D341Med (cell line): ENCODE results near the gene TSSK6.
"Not testable (repeated sequence)": the region's sequence is repeated elsewhere in the genome, so short reads cannot be mapped to it uniquely, and the experiment has no call there.

Experiments used
- DNase-seq: peaks from one replicate; pipeline ENCODE4 v3.0.0; 2012; ENCODE audit warnings: low spot score

Gene TSSK6

DNA sequence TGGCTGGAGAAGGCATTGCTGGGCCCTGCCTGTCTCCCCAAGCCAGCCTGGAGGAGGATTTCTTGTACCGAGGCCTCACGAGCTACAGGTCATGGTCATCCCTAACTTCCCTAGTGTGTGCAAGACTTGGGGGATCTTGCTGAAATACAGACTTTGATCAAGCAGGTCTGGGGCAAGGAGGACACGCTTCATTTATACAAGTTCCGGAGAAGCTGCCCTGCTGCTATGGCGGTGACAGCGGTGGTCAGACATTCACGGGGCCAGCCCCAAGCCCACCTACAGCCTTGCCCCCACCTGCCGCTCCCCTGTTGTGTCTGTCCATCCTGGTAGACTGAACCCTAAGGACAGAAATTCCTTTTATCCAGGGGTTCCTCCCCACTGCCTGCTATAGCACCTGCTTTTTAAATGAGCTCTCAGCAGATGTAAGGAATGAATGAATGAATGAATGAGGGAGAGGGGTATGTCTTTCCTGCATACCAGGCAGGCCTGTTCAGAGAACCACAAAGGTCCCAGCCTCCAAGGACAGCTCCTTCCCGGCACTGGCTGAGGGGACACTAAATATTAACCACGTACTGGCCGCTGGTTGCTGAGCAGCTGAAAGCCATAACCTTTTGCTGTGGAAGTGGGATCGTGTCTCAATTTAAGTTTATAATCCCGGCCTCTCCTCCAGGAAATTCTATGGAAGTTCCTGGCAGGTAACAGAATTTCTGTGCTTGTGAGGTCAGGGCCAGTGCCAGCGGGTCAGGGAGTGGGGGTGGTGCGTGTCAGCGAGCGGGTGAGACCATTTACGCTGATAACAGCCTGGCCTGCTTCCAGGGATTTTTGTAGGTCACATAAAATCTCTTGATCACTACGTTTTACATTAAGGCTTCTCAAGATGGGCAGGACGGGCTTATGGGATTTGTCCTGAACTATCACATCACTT lies 27.1 kb downstream of the TSSK6 start:
- no peak for DNase-seq

DNA sequence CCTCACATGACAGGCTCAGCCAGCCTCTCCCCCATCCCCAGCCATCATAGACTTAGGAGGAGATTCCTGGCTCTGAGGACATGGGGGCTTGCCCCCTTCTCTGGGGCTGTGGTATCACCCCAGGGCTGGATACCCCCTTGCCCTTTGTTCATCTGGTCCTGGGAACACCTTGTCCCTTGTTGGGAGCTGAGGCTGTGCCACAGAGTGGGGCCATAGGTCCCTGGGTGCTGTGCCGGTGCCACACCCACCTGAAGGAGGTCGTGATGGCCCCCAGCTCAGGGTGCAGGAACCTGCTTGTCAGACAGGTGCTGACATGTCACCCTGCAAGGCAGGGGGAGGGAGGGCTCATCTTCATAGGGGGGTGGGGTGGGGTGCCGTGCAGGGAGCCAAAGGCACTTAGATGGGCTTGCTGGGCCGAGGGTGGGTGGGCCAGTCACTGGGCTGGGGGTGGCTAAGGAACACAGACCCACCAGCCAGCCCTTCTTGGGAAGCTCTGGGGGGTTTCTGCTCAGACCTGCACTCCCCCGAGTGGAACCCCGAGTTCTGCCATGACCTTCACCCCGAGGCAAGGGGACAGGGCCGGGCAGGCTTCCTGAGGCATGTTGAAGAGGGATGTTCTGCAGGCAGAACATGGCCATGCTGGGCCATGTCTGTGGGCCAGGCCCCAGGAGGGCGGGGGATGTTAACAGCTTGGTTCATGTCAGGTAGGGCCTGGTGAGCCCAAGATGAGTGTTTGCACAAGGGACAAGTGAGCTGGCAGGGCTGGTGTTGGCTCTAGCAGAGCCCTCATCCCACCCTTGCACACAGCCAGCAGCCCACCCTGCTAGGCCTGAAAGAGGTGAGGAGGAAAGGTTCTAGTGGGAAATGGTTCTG lies 28.0 kb downstream of the TSSK6 start:
- no peak for DNase-seq

DNA sequence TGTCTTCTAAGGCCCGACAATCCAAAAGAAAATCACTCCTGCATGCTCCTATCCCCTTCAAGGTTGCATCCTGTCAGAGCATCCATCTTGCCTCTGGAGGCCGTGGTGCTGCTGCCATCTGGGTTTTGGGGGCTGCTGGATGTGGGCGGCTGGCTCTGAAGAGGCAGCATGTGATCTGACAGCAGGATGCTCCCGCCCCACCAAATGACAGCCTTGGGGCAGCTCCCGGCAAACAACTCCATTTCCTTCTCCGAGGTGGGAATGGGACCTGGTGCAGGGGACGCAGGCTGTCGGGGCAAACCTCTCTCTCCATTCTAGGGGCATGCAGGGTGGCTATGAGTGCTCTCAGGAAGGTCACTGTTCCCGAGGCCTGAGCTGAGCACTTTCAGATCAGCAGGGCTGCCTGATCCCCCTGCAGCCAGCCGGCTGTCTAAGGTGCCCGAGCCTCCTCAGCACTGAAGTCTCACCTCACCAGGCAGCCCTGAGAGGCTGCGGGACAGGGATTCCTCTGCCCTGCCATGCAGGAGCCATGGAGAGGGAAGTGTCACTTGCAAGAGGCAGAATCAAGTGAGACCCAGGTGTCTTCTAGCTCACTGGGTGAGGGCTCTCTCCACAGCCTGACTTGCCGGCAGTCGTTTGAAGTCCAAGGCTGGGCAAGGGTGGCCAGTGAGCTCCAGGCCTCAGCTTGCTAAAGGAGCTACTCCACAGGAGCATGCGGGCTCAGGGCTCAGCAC lies 28.8 kb downstream of the TSSK6 start:
- DNase-seq = no peak

DNA sequence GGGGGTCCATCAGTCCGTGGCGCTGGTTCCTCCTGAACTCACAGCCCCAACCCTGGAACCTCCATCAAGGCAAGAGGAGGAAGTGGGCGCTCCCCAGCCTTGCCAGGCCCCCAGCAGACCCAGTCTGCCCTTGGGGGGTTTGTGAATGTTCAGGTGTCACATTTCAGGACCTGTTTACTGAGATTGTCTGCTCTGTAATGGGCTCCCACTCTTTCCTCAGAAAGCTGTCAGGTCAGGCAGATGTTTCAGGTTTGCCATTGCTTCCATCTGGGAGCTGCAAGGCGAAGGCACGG lies 29.4 kb downstream of the TSSK6 start:
- no peak for DNase-seq

DNA sequence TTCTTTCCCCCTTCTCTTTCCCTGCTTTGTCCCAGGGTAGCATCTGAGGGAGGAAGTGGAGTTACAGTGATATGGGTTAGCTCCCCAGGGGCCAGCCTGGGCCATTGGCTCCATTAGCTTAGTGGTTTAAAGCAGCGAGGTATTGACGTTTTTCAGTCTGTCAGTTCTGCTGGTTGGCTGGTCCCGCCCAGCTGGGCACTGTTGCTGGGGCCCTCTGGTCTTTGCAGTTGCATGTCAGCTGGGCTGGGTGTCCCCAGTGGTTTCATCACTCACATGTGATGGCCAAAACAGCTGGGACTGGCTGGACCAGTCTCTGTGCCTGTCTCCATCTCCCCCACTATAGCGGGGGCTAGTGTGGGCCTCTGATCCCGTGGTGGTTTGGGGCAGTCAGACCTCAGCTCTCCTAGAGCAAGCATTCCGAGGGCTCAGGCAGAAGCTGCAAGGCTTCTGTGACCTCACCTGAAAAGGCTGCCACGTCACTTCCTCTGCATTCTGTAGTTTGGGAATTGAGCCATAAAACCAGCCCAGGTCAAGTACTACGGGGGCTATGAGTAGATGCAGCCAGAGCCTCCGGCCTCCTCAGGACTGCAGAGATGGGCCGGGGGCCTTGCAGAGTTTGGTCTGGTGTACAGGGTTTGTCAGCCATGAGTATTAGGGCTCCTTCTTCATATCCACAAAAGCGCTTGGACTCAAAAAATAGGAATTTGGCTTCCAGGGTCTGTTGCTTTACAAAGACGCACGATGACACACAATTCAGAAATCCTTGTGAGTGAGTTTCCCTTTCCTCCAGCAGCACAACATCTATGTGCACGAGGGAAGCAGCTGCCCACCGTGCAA lies 30.0 kb downstream of the TSSK6 start:
- DNase-seq = no peak

DNA sequence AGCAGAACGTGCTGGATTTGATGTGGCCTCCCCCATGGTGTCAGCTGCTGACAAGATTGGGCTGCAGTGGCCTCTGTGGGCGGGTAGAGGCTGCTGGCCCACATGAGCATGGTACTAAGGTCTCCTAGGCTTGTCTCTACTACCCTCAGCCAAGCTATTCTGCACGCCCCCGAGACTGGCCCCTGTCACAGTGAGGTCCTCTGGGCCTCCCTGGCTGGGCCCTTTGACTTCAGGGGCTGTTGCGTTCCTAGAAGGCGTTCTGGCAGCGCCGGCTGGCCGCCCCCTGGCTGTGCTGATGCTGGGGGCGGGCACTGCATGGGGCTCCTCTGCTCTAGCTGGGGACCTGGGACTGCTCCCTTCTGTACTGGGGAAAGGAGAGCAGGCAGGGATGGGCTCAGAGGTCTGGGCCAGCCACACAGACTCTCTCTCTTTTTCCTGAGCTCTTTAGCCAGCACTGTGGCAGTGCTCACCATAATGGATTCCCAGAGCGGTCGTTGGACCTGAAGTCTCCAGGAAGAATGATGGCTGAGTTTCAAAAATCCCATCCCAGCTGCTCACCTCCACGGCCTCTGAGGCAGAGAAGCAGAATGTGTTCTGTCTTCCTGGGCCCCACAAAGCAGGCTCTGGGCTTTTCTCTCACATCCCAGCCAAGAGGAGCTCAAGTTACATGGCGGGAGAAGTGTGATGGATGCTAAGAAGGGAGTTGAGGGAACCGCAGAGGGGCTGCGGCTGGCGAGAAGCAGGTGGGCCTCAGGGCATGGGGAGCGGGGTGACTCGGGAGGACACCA lies 32.3 kb downstream of the TSSK6 start:
- no peak for DNase-seq

DNA sequence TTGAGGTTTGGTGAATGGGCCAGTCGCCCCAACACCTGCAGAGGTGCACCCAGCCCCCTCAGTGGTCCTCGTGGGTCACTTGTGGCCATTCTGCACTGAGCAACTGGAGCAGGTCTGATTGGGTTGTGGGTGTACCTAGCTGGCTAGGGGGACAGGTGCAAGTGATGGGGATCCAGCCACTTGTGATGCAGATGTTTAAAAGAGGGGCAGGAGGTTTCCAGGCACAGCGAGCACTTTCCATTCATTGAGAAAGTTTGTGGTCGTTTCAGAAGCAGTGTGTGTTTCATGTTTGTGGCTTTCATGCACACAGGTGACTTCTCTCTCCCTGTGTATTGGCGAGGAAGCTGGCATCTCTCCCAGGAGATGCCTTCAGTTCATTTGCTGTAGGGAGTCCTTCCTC lies 34.7 kb downstream of the TSSK6 start:
- no peak for DNase-seq

DNA sequence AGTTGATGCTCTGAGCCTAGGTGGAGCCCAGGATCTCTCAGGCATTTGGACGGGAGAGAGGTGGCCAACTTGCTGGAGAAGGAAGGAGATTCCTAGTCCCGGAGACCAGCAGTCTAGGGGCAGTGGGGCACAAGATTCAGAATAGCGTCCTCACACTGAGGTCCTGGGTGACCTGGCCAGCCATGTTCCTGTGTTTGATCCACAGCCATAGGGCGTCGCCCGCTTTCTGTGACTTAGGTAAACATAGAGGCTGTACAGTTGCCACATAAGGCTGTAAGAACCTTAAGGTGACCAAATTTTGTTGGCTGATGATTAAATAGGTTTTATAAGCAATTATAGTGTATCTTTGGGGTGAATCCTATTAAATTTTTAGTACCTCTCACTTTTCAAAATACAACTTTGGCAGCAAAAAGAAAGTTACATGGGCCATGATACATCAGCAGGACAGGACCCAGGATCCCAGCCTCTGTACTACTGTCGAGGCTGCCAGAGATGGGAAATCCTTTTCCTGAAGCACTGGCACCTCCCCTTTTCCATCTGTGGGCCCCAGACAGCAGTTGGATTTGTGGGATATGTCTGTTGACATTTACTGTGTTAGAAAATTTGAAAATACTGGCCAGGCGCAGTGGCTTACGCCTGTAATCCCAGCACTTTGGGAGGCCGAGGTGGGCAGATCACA lies 37.5 kb downstream of the TSSK6 start:
- no peak for DNase-seq

DNA sequence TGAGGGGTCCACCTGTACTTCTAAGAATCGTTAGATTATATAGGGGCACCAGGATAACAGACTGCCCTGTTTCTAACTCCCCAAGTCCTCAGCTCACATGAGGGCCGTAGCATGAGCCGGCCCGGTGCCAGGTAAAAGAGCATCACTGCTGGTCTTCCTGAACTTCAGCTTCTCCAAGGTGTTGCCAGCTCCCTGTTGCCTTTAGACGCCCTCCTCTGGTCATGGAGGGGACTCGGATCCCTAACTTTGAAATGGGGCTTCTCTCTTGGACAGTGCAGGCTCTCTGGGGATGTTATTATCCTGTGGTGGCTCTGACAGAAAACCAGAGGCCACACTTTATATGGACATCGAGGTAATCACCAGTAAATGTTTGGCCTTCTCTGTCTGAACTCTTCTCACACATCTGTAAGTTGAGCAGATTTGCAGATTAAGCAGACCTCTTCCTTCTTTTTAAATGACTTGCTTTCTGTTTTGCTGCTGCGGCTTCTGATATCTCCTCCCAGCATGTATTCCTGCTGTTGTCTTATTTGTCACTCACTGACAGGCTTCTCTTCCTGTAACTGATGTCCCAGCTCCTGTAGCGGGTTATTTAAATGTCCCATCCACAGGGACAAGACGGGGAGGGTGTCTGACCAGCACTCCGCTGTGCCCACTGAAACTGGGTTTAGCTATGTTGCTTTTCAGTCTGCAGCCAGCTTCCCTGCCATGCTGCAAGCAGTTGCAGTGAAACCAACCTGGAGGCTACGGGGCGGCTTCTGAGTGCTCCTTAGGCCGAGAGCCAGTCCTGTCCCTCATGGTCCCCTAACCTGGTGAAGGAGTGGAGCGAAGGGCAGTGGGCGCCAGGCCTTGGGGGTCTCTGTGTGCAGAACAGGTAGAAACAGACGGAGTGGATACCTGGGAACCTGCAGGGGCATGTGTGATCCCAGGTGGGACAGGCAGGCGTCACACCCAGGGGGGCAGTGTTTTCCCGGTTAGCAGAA lies 39.2 kb downstream of the TSSK6 start:
- DNase-seq = peak; percentile 73

DNA sequence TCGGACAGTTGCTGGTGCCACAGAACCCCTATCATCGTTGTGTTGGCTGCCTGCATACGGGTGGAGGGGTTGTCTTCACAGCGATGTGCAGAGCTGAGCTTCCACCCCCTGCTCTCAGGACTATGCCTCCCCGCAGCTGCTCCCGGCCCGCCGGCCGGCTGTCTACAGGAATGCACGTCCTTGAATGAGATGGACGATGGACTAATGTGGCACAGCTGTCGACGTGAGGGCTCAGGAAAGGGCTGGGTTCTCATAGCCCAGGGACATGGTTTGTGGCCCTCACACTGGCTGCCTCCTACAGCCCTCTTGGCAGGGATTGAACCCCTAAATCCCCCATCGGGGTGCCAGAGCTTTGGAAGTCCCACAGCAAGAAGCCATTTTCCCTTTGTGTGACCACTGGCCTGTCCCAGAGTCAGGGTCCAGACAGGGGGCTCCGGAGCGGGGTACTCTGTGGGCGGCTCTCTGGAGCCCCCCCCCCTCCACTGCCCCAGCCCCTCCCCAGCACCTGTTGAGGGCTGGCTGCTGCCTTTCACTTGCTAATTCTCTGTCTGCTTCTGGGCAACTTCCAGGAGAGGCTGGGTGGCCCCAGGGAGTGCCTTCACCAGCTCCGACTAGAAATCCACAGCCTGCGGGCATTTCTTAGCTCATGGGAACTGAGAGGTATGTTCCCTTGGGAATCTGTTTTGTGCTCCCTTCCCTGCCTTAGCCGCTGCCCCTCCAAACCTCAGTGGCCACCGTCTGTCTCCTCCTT lies 40.2 kb downstream of the TSSK6 start:
- DNase-seq = no peak

DNA sequence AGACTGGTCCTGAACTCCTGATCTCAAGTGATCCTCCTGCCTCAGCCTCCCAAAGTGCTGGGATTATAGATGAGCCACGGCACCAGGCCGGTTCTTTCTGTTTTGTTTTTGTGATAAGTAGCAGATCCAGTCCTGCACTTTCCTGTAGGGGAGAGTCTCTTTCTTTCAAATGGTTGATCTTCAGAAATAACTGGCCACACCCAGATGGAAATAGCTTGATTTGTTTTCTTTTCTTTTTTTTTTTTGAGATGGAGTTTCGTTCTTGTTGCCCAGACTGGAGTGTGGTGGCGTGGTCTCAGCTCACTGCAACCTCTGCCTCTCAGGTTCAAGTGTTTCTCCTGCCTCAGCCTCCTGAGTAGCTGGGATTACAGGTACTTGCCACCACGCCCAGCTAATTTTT lies 43.2 kb downstream of the TSSK6 start:
- not testable (repeated sequence) for DNase-seq

DNA sequence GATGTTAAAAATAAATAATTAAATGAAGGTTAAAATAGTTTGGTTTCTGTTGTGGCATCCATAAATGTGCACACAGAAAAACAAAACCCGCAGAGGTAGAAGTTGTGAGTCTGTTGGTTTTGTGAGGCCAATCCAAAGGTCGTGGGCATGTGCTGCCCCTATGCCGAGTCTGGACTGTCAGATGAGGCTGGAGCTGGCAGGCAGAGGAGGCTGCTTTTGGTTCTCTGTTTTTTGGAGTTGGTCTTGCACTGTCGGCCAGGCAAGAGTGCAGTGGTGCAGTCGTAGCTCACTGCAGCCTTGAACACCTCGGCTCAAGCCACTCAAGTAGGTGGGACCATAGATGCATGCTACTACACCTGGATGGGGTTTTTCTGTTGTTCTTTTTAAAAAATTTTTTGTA lies 43.7 kb downstream of the TSSK6 start:
- no peak for DNase-seq

DNA sequence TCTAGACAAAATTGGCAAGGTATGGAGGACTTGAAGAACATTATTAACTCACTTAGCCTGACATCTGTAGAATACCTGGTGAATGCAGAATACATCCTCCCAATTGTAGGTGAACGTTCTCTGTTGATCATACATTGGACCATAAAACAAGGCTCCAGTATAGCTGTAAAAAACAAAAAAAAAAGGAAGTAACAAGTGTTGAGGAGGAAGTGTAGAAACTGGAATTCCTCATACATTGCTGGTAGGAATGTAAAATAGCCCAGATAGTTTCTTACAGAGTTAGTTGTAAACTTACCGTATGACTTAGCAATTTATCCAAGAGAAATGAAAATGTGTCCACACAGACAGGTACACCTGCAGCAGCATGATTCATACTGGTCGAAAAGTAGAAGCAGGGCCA lies 44.8 kb downstream of the TSSK6 start:
- DNase-seq = no peak

DNA sequence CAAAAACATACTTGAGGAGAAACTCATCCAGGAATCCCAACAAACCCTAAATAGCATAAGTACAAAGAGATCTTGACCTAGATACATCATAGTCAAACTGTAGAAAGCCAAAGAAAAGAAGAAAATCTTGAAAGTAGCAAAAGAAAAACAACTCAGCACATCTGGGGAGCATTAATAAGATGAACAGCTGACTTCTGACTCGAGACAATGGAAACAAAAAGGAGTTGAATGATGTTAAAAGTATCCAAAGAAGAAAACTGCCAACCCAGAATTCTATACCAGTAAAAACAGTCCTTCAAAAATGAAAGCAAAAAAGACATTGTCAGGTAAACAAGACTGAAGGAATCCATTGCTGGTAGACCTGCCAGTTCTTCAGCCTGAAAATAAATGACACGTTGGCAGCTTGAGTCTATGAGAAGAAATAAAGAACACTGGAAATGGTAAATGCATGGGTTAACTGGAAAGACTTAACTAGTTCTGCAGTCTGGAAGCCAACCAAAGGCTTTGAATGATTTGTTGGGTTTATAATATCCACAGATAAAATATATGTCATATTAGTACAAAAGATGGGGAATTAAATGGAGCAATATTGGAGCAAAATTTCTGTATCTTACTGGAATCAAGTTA lies 46.8 kb downstream of the TSSK6 start:
- no peak for DNase-seq

DNA sequence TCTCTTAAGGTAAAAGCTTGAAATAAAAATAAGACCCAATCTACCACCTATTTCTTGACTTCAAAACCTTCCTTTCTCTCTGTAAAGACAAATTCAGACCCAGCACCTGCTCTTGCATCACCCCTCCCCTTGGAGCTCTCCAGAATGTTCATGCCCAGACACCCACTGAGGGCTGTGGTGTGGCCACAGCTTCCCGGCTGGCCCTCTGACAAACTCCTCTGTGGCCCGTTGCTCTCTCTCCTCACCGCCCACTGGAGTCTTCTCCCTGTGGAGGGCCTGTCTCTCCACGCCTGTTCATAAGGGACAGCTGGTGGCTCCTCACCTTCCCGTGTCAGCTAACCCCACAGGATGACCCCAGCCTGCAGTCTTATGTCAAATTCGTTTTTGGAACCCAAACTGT lies 49.1 kb downstream of the TSSK6 start:
- no peak for DNase-seq

DNA sequence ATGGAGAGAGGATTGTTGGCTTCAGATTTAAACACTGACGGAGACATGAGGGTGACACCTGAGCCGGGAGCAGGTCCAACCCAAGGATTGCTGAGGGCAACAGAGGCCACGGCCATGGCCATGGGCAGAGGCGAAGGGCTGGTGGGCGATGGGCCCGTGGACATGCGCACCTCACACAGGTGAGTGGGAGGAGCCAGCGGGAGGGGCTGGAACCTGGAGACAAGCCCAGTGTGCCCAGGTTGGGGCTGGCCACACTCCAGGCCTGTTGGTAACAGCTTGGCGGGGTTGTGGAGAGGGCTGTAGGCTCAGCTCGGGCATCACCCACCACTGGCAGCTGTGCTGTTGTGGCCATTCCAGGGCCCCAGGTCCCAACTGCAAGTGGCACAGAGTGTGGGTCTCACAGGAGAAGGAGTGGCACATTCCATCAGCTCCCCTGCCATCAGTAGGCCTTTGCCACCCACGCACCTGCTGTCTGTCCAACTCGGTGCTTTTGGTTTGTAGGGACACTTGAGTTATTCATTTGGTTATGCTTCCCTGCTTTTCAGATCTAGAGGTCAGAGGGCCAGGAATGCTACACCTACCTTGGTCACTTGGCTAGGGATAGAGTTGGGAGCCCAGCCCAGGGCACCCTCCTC lies 49.8 kb downstream of the TSSK6 start:
- DNase-seq = peak; percentile 17

DNA sequence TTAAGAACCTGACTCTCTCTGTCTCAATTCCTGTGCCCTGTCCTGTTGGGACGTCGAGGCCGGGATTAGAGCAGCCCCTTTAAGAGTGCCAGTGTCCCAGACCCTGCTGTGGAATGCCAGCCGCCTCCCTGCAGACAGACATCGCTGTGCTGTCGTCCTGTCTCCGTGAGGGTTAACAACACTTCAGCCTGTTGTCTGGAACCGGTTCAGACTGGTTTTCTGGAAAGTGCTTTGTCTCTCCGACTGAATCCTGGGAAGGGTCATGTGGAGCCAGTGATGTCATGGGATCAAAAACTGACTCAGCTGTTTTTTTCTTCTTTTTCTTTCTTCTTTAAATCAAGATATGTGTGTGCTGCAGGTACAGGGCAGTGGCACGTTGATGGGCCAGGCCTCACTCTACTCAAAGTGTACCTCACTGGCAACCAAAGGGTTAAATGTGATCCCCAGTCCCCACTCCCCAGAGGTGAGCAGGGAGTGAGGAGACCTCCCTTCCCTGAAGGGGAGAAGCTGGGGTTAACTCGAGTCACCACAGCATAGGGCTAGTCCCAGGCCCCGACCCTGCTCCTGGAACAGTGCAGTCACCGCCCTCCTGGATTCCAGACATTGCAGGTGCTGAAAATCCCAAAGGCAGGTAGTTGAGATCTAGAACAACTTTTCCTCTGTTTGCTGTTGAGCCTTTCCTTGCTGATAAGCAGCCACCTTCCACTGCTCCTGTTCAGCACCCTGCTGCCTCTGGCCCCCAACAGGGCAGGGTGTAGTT lies 50.8 kb downstream of the TSSK6 start:
- peak; percentile 33 for DNase-seq
